Thyroid gland (tissue), 4 donors: Measurements from ENCODE around the gene ATP6V1G3. TPM values are rescaled to one million over a fixed set of nuclear protein-coding genes. Genes with fewer than 3 reads are reported as not detected.

ENCODE experiments used
- DNase-seq, 2 donors: peaks; one replicate each; pipeline ENCODE4 v3.0.0-alpha.2; 2019
- H3K27ac ChIP-seq, 3 donors: fragments of 200-600 bp; sonication (generic); 1 replicate in 2 of 3; 2 replicates in 1 of 3; pipeline ENCODE4 v1.5.1; 2016 to 2019; ENCODE audit warnings: mild to moderate bottlenecking in 1 of 3, moderate library complexity in 1 of 3
- H3K27me3 ChIP-seq: fragments of 200-600 bp; sonication (generic); one replicate; pipeline ENCODE4 v1.5.1; 2019
- H3K36me3 ChIP-seq, 2 donors: fragments of 200-600 bp; sonication (generic); one replicate each; pipeline ENCODE4 v1.5.1; 2016 to 2019
- H3K4me1 ChIP-seq, 2 donors: fragments of 200-600 bp; sonication (generic); one replicate each; pipeline ENCODE4 v1.5.1; 2017 to 2019
- H3K4me3 ChIP-seq, 3 donors: fragments of 200-600 bp; sonication (generic); replicated peaks in 1 of 3; 1 replicate in 2 of 3; 2 replicates in 1 of 3; pipeline ENCODE4 v1.5.1; 2016; ENCODE audit warnings: mild to moderate bottlenecking in 1 of 3
- H3K9me3 ChIP-seq: fragments of 200-600 bp; sonication (generic); one replicate; pipeline ENCODE4 v1.5.1; 2017
- CTCF ChIP-seq, 6 experiments: fragments of 200-600 bp in 3 of 6; fragments of 450-650 bp in 3 of 6; sonication (generic) in 3 of 6; IDR thresholded peaks; one replicate each; pipeline ENCODE4 v1.5.1; 2016 to 2019; ENCODE audit warnings: antibody characterized with exemption in 6 of 6, mild to moderate bottlenecking in 2 of 6, inconsistent platforms in 1 of 6, moderate library complexity in 1 of 6
- POLR2A ChIP-seq, 2 donors: fragments of 450-650 bp; IDR thresholded peaks; one replicate each; pipeline ENCODE4 v1.6.1; 2017; ENCODE audit warnings: antibody characterized with exemption in 2 of 2, mild to moderate bottlenecking in 2 of 2, moderate library complexity in 1 of 2
- WGBS, 2 donors: methylation state at CpG; one replicate each; pipeline ENCODE4 v1.1.5; 2017; 5-methylcytosine and 5-hydroxymethylcytosine counted together
- intact Hi-C: fragments of 100-400 bp; cut with DNase I; formaldehyde crosslinking; loops from one replicate; pipeline ENCODE4 v1.15.1; 2023
- total RNA-seq, 4 donors: library from RNA; depleted of rRNA; stranded (reverse); fragments of >200 nt; gene quantifications; one replicate each; pipeline ENCODE4 v1.2.3, GENCODE V29; 2016

ATP6V1G3 gene
- total RNA-seq, 4 donors from 2014 or later = not detected

GRCh38 chr1:198563583-198563982, 23.1 kb upstream of the ATP6V1G3 start:
- H3K9me3 ChIP-seq = no peaks in the 10 kb centered on the region
- intact Hi-C loops = no loop called here
- H3K27ac ChIP-seq = no peak overlapping the region
- H3K36me3 ChIP-seq = no peaks in the 10 kb centered on the region
- DNase-seq = no peak
- no peaks in the 10 kb centered on the region for H3K4me1 ChIP-seq
- 59 to 69% methylated on average over 1 of the region's 1 CpG for WGBS, 2 donors
- H3K4me3 ChIP-seq = no peak overlapping the region
- no peaks in the 10 kb centered on the region for H3K27me3 ChIP-seq
- no peak for TF ChIP-seq POLR2A (IDR thresholded peaks at IDR 0.05)
- no peak for TF ChIP-seq CTCF (IDR thresholded peaks at IDR 0.05)

GRCh38 chr1:198560161-198560560, 19.7 kb upstream of the ATP6V1G3 start:
- H3K4me1 ChIP-seq = no peaks in the 10 kb centered on the region
- H3K27me3 ChIP-seq = no peaks in the 10 kb centered on the region
- H3K27ac ChIP-seq = no peak overlapping the region
- H3K36me3 ChIP-seq = no peaks in the 10 kb centered on the region
- no peaks in the 10 kb centered on the region for H3K9me3 ChIP-seq
- TF ChIP-seq CTCF (IDR thresholded peaks at IDR 0.05) (no peak), POLR2A (IDR thresholded peaks at IDR 0.05) (no peak)
- WGBS, 2 donors = 61% methylated on average over 2 of the region's 2 CpGs
- no peak overlapping the region for H3K4me3 ChIP-seq
- DNase-seq = no peak
- intact Hi-C loops = no loop called here

- H3K36me3 ChIP-seq = no peaks in the 10 kb centered on the region
- no peak overlapping the region for H3K27ac ChIP-seq
- intact Hi-C loops = no loop called here
- H3K4me1 ChIP-seq = no peaks in the 10 kb centered on the region
- no peaks in the 10 kb centered on the region for H3K27me3 ChIP-seq
- DNase-seq = no peak
- TF ChIP-seq CTCF (IDR thresholded peaks at IDR 0.05) (no peak), POLR2A (IDR thresholded peaks at IDR 0.05) (no peak)
- H3K4me3 ChIP-seq = no peak overlapping the region
- no peaks in the 10 kb centered on the region for H3K9me3 ChIP-seq
These were observed 18.9 kb upstream of the ATP6V1G3 start for GRCh38 chr1:198559362-198559761.

- WGBS, 2 donors = 91 to 95% methylated on average over 2 of the region's 2 CpGs
- no peaks in the 10 kb centered on the region for H3K36me3 ChIP-seq
- DNase-seq = no peak
- H3K9me3 ChIP-seq = no peaks in the 10 kb centered on the region
- H3K27me3 ChIP-seq = no peaks in the 10 kb centered on the region
- TF ChIP-seq POLR2A (IDR thresholded peaks at IDR 0.05) (no peak), CTCF (IDR thresholded peaks at IDR 0.05) (no peak)
- intact Hi-C loops = no loop called here
- no peak overlapping the region for H3K27ac ChIP-seq
- no peaks in the 10 kb centered on the region for H3K4me1 ChIP-seq
- H3K4me3 ChIP-seq = no peak overlapping the region
These were observed 17.9 kb upstream of the ATP6V1G3 start for GRCh38 chr1:198558402-198558801.

GRCh38 chr1:198556971-198557370, 16.5 kb upstream of the ATP6V1G3 start:
- intact Hi-C loops = no loop called here
- TF ChIP-seq CTCF (IDR thresholded peaks at IDR 0.05) = no peak
- TF ChIP-seq POLR2A (IDR thresholded peaks at IDR 0.05) = no peak
- Histone ChIP-seq H3K27ac (no peak overlapping the region), H3K4me3 (no peak overlapping the region), H3K27me3 (no peaks in the 10 kb centered on the region), H3K4me1 (no peaks in the 10 kb centered on the region), H3K36me3 (no peaks in the 10 kb centered on the region), H3K9me3 (no peaks in the 10 kb centered on the region)
- DNase-seq = peak; percentile 5 to 17
- 65 to 72% methylated on average over 4 of the region's 4 CpGs for WGBS, 2 donors
